HG03095 (cell line): ENCODE results near the gene WRAP53.

ENCODE experiments used
- ATAC-seq: cut with Tn5 transposase; IDR thresholded peaks from one replicate; pipeline ENCODE4 v1.9.1; 2021; ENCODE audit warnings: moderate library complexity; ENCODE audit not compliant: unreplicated experiment

WRAP53 gene

GRCh38 chr17:7707858-7708750 is 19.8 kb downstream of the WRAP53 start:
- ATAC-seq, result no peak

GRCh38 chr17:7709031-7709430 is 20.8 kb downstream of the WRAP53 start:
- ATAC-seq, result no peak

- no peak for ATAC-seq
These were observed 22.0 kb downstream of the WRAP53 start for GRCh38 chr17:7710301-7710700.

GRCh38 chr17:7711051-7711755 is 22.9 kb downstream of the WRAP53 start:
- no peak for ATAC-seq

- ATAC-seq, result no peak
These were observed 24.0 kb downstream of the WRAP53 start for GRCh38 chr17:7712111-7712771.

- no peak for ATAC-seq
These were observed 25.5 kb downstream of the WRAP53 start for GRCh38 chr17:7713782-7714181.

- no peak for ATAC-seq
These were observed 26.7 kb downstream of the WRAP53 start for GRCh38 chr17:7714721-7715594.

GRCh38 chr17:7715936-7716886 is 27.9 kb downstream of the WRAP53 start:
- no peak for ATAC-seq

- ATAC-seq, result no peak
These were observed 28.9 kb downstream of the WRAP53 start, which contains the start of gene DNAH2 for GRCh38 chr17:7716901-7717755. Gene DNAH2, plus strand, starts transcription at chr17:7717744. Its CDS starts 1,991 bp downstream, at chr17:7719735.

GRCh38 chr17:7717756-7718350 is 29.6 kb downstream of the WRAP53 start:
- no peak for ATAC-seq

GRCh38 chr17:7719661-7720060 is 31.4 kb downstream of the WRAP53 start:
- no peak for ATAC-seq

- ATAC-seq, result no peak
These were observed 31.8 kb downstream of the WRAP53 start for GRCh38 chr17:7720125-7720524.

GRCh38 chr17:7721612-7722011 is 33.3 kb downstream of the WRAP53 start:
- no peak for ATAC-seq

GRCh38 chr17:7727886-7728285 is 39.6 kb downstream of the WRAP53 start:
- no peak for ATAC-seq

- no peak for ATAC-seq
These were observed 41.5 kb downstream of the WRAP53 start for GRCh38 chr17:7729816-7730215.

GRCh38 chr17:7732981-7733539 is 44.8 kb downstream of the WRAP53 start:
- no peak for ATAC-seq

GRCh38 chr17:7737601-7738000 is 49.3 kb downstream of the WRAP53 start:
- no peak for ATAC-seq

- ATAC-seq, result no peak
These were observed 51.5 kb downstream of the WRAP53 start for GRCh38 chr17:7739746-7740145.
